HG03280 (cell line): ENCODE measurements around the gene COL5A2.

Experiments
- ATAC-seq: cut with Tn5 transposase; IDR thresholded peaks from one replicate; pipeline ENCODE4 v1.9.1; 2021; ENCODE audit warnings: mild to moderate bottlenecking, moderate library complexity; ENCODE audit not compliant: unreplicated experiment

The COL5A2 gene

GRCh38 chr2:189178726-189179569, 613 bp downstream of the COL5A2 start:
- ATAC-seq: no peak

GRCh38 chr2:189178054-189178453, 1.5 kb downstream of the COL5A2 start:
- ATAC-seq: no peak

GRCh38 chr2:189177251-189177840, 2.2 kb downstream of the COL5A2 start:
- no peak for ATAC-seq

GRCh38 chr2:189176516-189176915, 3.0 kb downstream of the COL5A2 start:
- ATAC-seq: no peak

- ATAC-seq: no peak
These were observed 3.6 kb downstream of the COL5A2 start for GRCh38 chr2:189175869-189176433.

- no peak for ATAC-seq
These were observed 7.5 kb downstream of the COL5A2 start for GRCh38 chr2:189171956-189172609.

- no peak for ATAC-seq
These were observed 10.6 kb downstream of the COL5A2 start for GRCh38 chr2:189168856-189169499.

GRCh38 chr2:189165656-189166380, 13.7 kb downstream of the COL5A2 start:
- no peak for ATAC-seq

GRCh38 chr2:189164746-189165145, 14.8 kb downstream of the COL5A2 start:
- ATAC-seq: no peak

- no peak for ATAC-seq
These were observed 15.7 kb downstream of the COL5A2 start for GRCh38 chr2:189163889-189164288.

GRCh38 chr2:189162566-189162965, 17.0 kb downstream of the COL5A2 start:
- no peak for ATAC-seq

- no peak for ATAC-seq
These were observed 17.7 kb downstream of the COL5A2 start for GRCh38 chr2:189161894-189162293.

GRCh38 chr2:189159717-189160116, 19.8 kb downstream of the COL5A2 start:
- no peak for ATAC-seq

- ATAC-seq: no peak
These were observed 20.3 kb downstream of the COL5A2 start for GRCh38 chr2:189159273-189159672.

- no peak for ATAC-seq
These were observed 21.6 kb downstream of the COL5A2 start for GRCh38 chr2:189157939-189158338.

- no peak for ATAC-seq
These were observed 22.1 kb downstream of the COL5A2 start for GRCh38 chr2:189157456-189157855.

GRCh38 chr2:189155795-189156194, 23.8 kb downstream of the COL5A2 start:
- ATAC-seq: no peak

GRCh38 chr2:189153619-189154018, 25.9 kb downstream of the COL5A2 start:
- no peak for ATAC-seq

- no peak for ATAC-seq
These were observed 27.1 kb downstream of the COL5A2 start for GRCh38 chr2:189152483-189152882.

- ATAC-seq: no peak
These were observed 27.7 kb downstream of the COL5A2 start for GRCh38 chr2:189151906-189152305.
